Endodermal cell (in vitro differentiated cells): ENCODE data around the gene FUZ. TPM values are rescaled to one million over a fixed set of nuclear protein-coding genes. Genes with fewer than 3 reads are reported as not detected.

ENCODE experiments used
- DNase-seq: peaks from one replicate; pipeline ENCODE4 v3.0.0-alpha.2; 2017
- H3K27ac ChIP-seq: 2 replicates; pipeline ENCODE4 v1.5.1; 2013; ENCODE audit warnings: mild to moderate bottlenecking, low read depth, low read length, moderate library complexity
- H3K27me3 ChIP-seq: 2 replicates; pipeline ENCODE4 v1.6.1; 2013; ENCODE audit warnings: mild to moderate bottlenecking, low read length, moderate library complexity; ENCODE audit not compliant: insufficient read depth, control insufficient read depth, poor library complexity, severe bottlenecking
- H3K36me3 ChIP-seq: 2 replicates; pipeline ENCODE4 v1.7.0; 2013; ENCODE audit warnings: mild to moderate bottlenecking, low read length, moderate library complexity; ENCODE audit not compliant: control insufficient read depth, insufficient read depth
- H3K4me1 ChIP-seq: one replicate; pipeline ENCODE4 v1.7.0; 2013; ENCODE audit warnings: low read length; ENCODE audit not compliant: control insufficient read depth, insufficient read depth
- H3K4me3 ChIP-seq: 2 replicates; pipeline ENCODE4 v1.5.1; 2013; ENCODE audit warnings: mild to moderate bottlenecking, low read length, moderate library complexity
- H3K9ac ChIP-seq: 2 replicates; pipeline ENCODE4 v1.6.1; 2013; ENCODE audit warnings: mild to moderate bottlenecking, low read length, moderate library complexity; ENCODE audit not compliant: poor library complexity, severe bottlenecking; ENCODE audit errors: extremely low read depth
- H3K9me3 ChIP-seq: 2 replicates; pipeline ENCODE4 v1.6.1; 2013; ENCODE audit warnings: mild to moderate bottlenecking, low read length, moderate library complexity; ENCODE audit not compliant: control insufficient read depth
- H3K27ac Mint-ChIP-seq: 2 replicates; pipeline ENCODE4 v1.8.0; 2020; ENCODE audit warnings: mixed read lengths
- H3K27me3 Mint-ChIP-seq: 2 replicates; pipeline ENCODE4 v1.8.0; 2021; ENCODE audit warnings: mild to moderate bottlenecking, mixed read lengths; ENCODE audit not compliant: insufficient read depth
- H3K36me3 Mint-ChIP-seq: 2 replicates; pipeline ENCODE4 v1.8.0; 2020; ENCODE audit warnings: low read depth, mixed read lengths
- H3K4me1 Mint-ChIP-seq: 2 replicates; pipeline ENCODE4 v1.8.0; 2020; ENCODE audit warnings: mixed read lengths
- H3K4me3 Mint-ChIP-seq: 2 replicates; pipeline ENCODE4 v1.8.0; 2020; ENCODE audit warnings: mild to moderate bottlenecking, moderate library complexity, mixed read lengths
- H3K9me3 Mint-ChIP-seq: 2 replicates; pipeline ENCODE4 v1.8.0; 2020; ENCODE audit warnings: mild to moderate bottlenecking, mixed read lengths
- WGBS, 2 experiments: methylation state at CpG; one replicate each; pipeline versions ENCODE4 v1.1.5 to v1.1.7; 2013; ENCODE audit warnings: missing lambda C conversion rate in 2 of 2, mixed read lengths in 1 of 2; ENCODE audit not compliant: insufficient coverage in 1 of 2, insufficient read length in 1 of 2; 5-methylcytosine and 5-hydroxymethylcytosine counted together
- total RNA-seq, 2 donors: library from RNA; stranded (reverse); fragmentation: NEBNext Ultra II Directional in 1 of 2; extraction: Animal tissue kit (Norgen Biotek cat#: 25700) in 1 of 2; gene quantifications; 2 replicates in 1 of 2; 3 replicates in 1 of 2; pipeline ENCODE4 v1.2.1, GENCODE V29; 2021
- TF ChIP-seq, protein P1 (sequence below): fragments of 200-600 bp; sonication (generic); conservative IDR thresholded peaks from 2 replicates; pipeline ENCODE4 v1.5.0; 2021; ENCODE audit warnings: antibody characterized with exemption, mild to moderate bottlenecking

The FUZ gene
- total RNA-seq, 2 donors from 2014 or later: 26.1 to 41.2 TPM

DNA sequence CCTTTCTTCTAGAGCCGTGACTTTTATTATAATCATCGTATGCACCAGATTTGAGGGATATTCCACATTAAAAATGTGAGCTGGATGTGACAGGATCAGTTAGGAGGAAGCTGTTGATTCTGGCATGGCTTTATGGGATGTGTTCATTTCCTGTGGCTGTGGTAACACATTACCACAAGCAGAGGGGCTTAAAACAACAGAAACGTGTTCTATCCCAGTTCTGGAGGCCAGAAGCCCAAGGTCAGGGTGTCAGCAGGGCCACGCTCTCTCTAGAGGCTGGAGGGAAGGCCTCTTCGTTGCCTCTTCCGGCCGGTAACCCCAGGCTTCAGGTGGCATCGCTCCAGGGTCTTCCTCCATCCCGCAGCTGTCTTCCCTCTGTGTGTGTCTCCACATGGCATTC, 19.5 kb upstream of the FUZ start:
- Mint-ChIP-seq H3K27me3 (no peaks in the 10 kb centered on the region), H3K27ac (no peak overlapping the region), H3K4me1 (no peaks in the 10 kb centered on the region), H3K9me3 (no peaks in the 10 kb centered on the region), H3K4me3 (no peak overlapping the region), H3K36me3 (peaks cover 35% of the 10 kb centered on the region)
- WGBS, 2 experiments: 90 to 100% methylated on average over 2 to 9 of the region's 9 CpGs
- TF ChIP-seq, protein P1, sequence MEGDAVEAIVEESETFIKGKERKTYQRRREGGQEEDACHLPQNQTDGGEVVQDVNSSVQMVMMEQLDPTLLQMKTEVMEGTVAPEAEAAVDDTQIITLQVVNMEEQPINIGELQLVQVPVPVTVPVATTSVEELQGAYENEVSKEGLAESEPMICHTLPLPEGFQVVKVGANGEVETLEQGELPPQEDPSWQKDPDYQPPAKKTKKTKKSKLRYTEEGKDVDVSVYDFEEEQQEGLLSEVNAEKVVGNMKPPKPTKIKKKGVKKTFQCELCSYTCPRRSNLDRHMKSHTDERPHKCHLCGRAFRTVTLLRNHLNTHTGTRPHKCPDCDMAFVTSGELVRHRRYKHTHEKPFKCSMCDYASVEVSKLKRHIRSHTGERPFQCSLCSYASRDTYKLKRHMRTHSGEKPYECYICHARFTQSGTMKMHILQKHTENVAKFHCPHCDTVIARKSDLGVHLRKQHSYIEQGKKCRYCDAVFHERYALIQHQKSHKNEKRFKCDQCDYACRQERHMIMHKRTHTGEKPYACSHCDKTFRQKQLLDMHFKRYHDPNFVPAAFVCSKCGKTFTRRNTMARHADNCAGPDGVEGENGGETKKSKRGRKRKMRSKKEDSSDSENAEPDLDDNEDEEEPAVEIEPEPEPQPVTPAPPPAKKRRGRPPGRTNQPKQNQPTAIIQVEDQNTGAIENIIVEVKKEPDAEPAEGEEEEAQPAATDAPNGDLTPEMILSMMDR: no peak
- no peak for DNase-seq
- Histone ChIP-seq H3K27ac (no peak overlapping the region), H3K4me3 (no peak overlapping the region), H3K9me3 (no peaks in the 10 kb centered on the region), H3K4me1 (no peaks in the 10 kb centered on the region), H3K36me3 (peaks cover 33% of the 10 kb centered on the region), H3K9ac (no peak overlapping the region), H3K27me3 (no peaks in the 10 kb centered on the region)

DNA sequence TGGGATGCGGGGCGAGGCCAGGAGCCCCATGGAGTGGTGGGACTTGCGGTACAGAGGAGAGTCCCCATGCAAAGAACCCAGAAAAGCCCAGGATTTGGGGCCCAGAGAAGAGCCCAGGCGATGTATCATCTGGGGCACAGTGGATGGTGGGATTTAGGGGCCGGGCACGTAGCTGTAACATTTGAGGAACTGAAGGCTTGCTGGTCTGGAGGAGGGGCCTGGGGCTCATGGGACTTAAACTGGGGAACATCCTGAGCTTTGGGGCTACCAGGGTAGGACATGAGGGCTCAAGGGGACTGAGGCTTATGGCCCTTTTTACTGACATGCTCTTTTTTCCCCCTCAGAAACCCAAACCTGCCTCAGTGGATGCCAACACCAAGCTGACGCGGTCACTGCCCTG, 18.5 kb upstream of the FUZ start:
- Histone ChIP-seq H3K36me3 (peaks cover 37% of the 10 kb centered on the region), H3K4me1 (no peaks in the 10 kb centered on the region), H3K9me3 (no peaks in the 10 kb centered on the region), H3K9ac (no peak overlapping the region), H3K4me3 (no peak overlapping the region), H3K27me3 (no peaks in the 10 kb centered on the region), H3K27ac (no peak overlapping the region)
- WGBS, 2 experiments: 87 to 92% methylated on average over 3 to 8 of the region's 8 CpGs
- Mint-ChIP-seq H3K36me3 (peaks cover 33% of the 10 kb centered on the region), H3K27ac (no peak overlapping the region), H3K9me3 (no peaks in the 10 kb centered on the region), H3K4me3 (no peak overlapping the region), H3K27me3 (no peaks in the 10 kb centered on the region), H3K4me1 (no peaks in the 10 kb centered on the region)
- TF ChIP-seq, protein P1: no peak
- no peak for DNase-seq

DNA sequence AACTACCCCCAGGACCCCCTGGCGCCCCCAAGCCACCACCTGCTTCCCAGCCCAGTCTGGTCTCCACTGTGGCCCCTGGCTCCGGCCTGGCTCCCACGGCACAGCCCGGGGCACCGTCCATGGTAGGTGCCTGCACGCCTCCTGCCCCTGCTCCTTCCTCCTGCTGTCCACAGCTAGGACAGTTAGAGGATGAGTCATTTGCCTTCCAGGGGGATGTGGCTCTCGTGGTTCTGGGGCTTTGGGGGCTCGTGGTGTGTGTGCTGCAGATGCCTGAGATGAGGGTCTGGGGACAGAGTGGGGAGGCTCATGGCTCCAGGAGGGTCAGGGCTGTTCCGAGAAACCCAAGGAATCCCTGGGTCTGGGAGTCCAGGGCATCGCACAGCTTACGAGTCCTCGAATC, 17.7 kb upstream of the FUZ start:
- Mint-ChIP-seq H3K27me3 (no peaks in the 10 kb centered on the region), H3K4me1 (no peaks in the 10 kb centered on the region), H3K27ac (no peak overlapping the region), H3K36me3 (peaks cover 35% of the 10 kb centered on the region), H3K4me3 (no peak overlapping the region), H3K9me3 (no peaks in the 10 kb centered on the region)
- Histone ChIP-seq H3K9ac (no peak overlapping the region), H3K4me1 (no peaks in the 10 kb centered on the region), H3K9me3 (no peaks in the 10 kb centered on the region), H3K27ac (no peak overlapping the region), H3K4me3 (no peak overlapping the region), H3K27me3 (no peaks in the 10 kb centered on the region), H3K36me3 (peaks cover 37% of the 10 kb centered on the region)
- TF ChIP-seq, protein P1: no peak
- DNase-seq: no peak
- WGBS, 2 experiments: 93 to 96% methylated on average over 9 to 12 of the region's 12 CpGs
